Endothelial cell of umbilical vein (primary cell): Measurements from ENCODE around the gene TTC29. TPM values are rescaled to one million over a fixed set of nuclear protein-coding genes. Genes with fewer than 3 reads are reported as not detected.

Source experiments
- BruUV-seq: library from RNA; stranded (reverse); fragments of 400-500 nt; replicated peaks from 2 replicates; lab custom pipeline; 2021; lab: Mats Ljungman, UMichigan
- CTCF ChIA-PET: fragments of 300-600, 350-600 bp; sonication (Branson Sonifier 250); formaldehyde crosslinking; loops from one replicate; lab custom pipeline; 2021; ENCODE audit warnings: antibody characterized with exemption, inconsistent platforms; lab: Charles Lee
- POLR2A ChIA-PET: fragments of 300-600, 350-600 bp; sonication (Branson Sonifier 250); formaldehyde crosslinking; loops from one replicate; lab custom pipeline; 2021; ENCODE audit warnings: antibody characterized with exemption, inconsistent platforms; lab: Charles Lee
- DNase-seq: peaks from one replicate; pipeline ENCODE4 v3.0.0-alpha.2; 2011; ENCODE audit warnings: low read depth, low spot score
- FAIRE-seq: peaks from 2 replicates; lab custom pipeline; 2011; peaks lifted over from hg19 to GRCh38; lab: Jason Lieb, UNC
- H2AFZ ChIP-seq: 2 replicates; pipeline ENCODE4 v1.6.0; 2012; ENCODE audit warnings: low read depth, low read length, control low read depth, inconsistent platforms
- H3K27ac ChIP-seq: 2 replicates; pipeline ENCODE4 v1.5.1; 2011; ENCODE audit warnings: low read depth, mild to moderate bottlenecking, control low read depth, low read length, moderate library complexity; ENCODE audit not compliant: insufficient read depth
- H3K27me3 ChIP-seq, 2 experiments: 2 replicates each; pipeline versions ENCODE4 v1.6.0 to v1.6.1; 2011; ENCODE audit warnings: low read length in 2 of 2, mixed read lengths in 1 of 2; ENCODE audit not compliant: control insufficient read depth in 2 of 2, insufficient read depth in 2 of 2
- H3K36me3 ChIP-seq, 2 experiments: 2 replicates in 1 of 2; 3 replicates in 1 of 2; pipeline ENCODE4 v1.5.1; 2011; ENCODE audit warnings: low read length in 2 of 2, mild to moderate bottlenecking in 1 of 2, moderate library complexity in 1 of 2; ENCODE audit not compliant: control insufficient read depth in 2 of 2, insufficient read depth in 2 of 2; ENCODE audit errors: extremely low read depth in 1 of 2
- H3K4me1 ChIP-seq: 3 replicates; pipeline ENCODE4 v1.5.1; 2011; ENCODE audit warnings: mild to moderate bottlenecking, low read length; ENCODE audit not compliant: control insufficient read depth, insufficient read depth; ENCODE audit errors: extremely low read depth
- H3K4me2 ChIP-seq: 2 replicates; pipeline ENCODE4 v1.6.1; 2011; ENCODE audit warnings: low read length, control low read depth, mixed read lengths; ENCODE audit not compliant: insufficient read depth
- H3K4me3 ChIP-seq, 3 experiments: fragments of 200-600 bp in 1 of 3; sonication (generic), shearing (Covaris generic) in 1 of 3; replicated peaks in 1 of 3; 2 replicates each; pipeline ENCODE4 v1.5.1; 2011 to 2016; ENCODE audit warnings: control low read depth in 3 of 3, low read length in 3 of 3, mild to moderate bottlenecking in 2 of 3, inconsistent platforms in 1 of 3, low read depth in 1 of 3, moderate library complexity in 1 of 3; ENCODE audit not compliant: insufficient read depth in 1 of 3
- H3K79me2 ChIP-seq: 2 replicates; pipeline ENCODE4 v1.6.0; 2012; ENCODE audit warnings: low read length, inconsistent platforms; ENCODE audit not compliant: control insufficient read depth, insufficient read depth
- H3K9ac ChIP-seq: replicated peaks from 2 replicates; pipeline ENCODE3; 2011; ENCODE audit warnings: low read length, control low read depth; ENCODE audit not compliant: insufficient read depth; ENCODE audit errors: extremely low read depth
- H3K9me1 ChIP-seq: replicated peaks from 3 replicates; pipeline ENCODE4 v1.6.0; 2011; ENCODE audit warnings: mild to moderate bottlenecking, low read length; ENCODE audit not compliant: control insufficient read depth, insufficient read depth; ENCODE audit errors: extremely low read depth
- H3K9me3 ChIP-seq: replicated peaks from 2 replicates; pipeline ENCODE4 v1.5.1; 2012; ENCODE audit warnings: low read length, inconsistent platforms; ENCODE audit not compliant: control insufficient read depth, insufficient read depth
- H4K20me1 ChIP-seq: replicated peaks from 2 replicates; pipeline ENCODE3; 2011; ENCODE audit warnings: mild to moderate bottlenecking, low read length; ENCODE audit not compliant: control insufficient read depth, insufficient read depth; ENCODE audit errors: extremely low read depth
- EZH2 ChIP-seq: IDR thresholded peaks from 2 replicates; pipeline ENCODE4 v1.6.1; 2012; ENCODE audit warnings: borderline replicate concordance, low read depth, mild to moderate bottlenecking, moderate library complexity, low read length, inconsistent platforms; ENCODE audit not compliant: severe bottlenecking
- FOS ChIP-seq: IDR thresholded peaks from 2 replicates; pipeline ENCODE4 v1.6.1; 2011; ENCODE audit warnings: mild to moderate bottlenecking, low read length, moderate library complexity, borderline replicate concordance; ENCODE audit not compliant: insufficient read depth
- GATA2 ChIP-seq: IDR thresholded peaks from 2 replicates; pipeline ENCODE4 v1.7.0; 2011; ENCODE audit warnings: low read depth, mild to moderate bottlenecking, moderate library complexity, mixed read lengths, low read length; ENCODE audit not compliant: insufficient read length, insufficient read depth
- JUN ChIP-seq: IDR thresholded peaks from 2 replicates; pipeline ENCODE4 v1.6.1; 2011; ENCODE audit warnings: borderline replicate concordance, low read depth; ENCODE audit not compliant: insufficient read length, insufficient read depth
- MYC ChIP-seq: IDR thresholded peaks from one replicate; pipeline ENCODE4 v1.6.1; 2011; ENCODE audit warnings: mild to moderate bottlenecking, low read depth, low read length
- POLR2A ChIP-seq: IDR thresholded peaks from 2 replicates; pipeline ENCODE4 v1.6.1; 2012; ENCODE audit warnings: low read depth, mild to moderate bottlenecking, control low read depth, low read length
- POLR2AphosphoS5 ChIP-seq: IDR thresholded peaks from 2 replicates; pipeline ENCODE4 v1.6.1; 2012; ENCODE audit warnings: low read depth, mild to moderate bottlenecking, control low read depth, low read length, moderate library complexity; ENCODE audit not compliant: insufficient read depth
- dilution Hi-C: fragments of 300-500 bp; cut with MboI; formaldehyde crosslinking; loops from one replicate; pipeline ENCODE4 v1.15.0; 2019; ENCODE audit warnings: low sequenced_read_pairs; ENCODE audit not compliant: extremely low pct_ligation_motif_present
- intact Hi-C: fragments of 100-400 bp; cut with micrococcal nuclease; formaldehyde crosslinking; loops from one replicate; pipeline ENCODE4 v1.10.0; 2022
- polyA plus RNA-seq, 4 experiments: library from polyadenylated mRNA; depleted of rRNA in 3 of 4; stranded (reverse) in 3 of 4; unstranded in 1 of 4; fragments of >200 nt; gene quantifications; 2 replicates each; pipeline versions ENCODE4 v1.2.1 to v1.2.3, GENCODE V29; 2011 to 2012; ENCODE audit warnings: missing spikeins in 1 of 4
- total RNA-seq: library from RNA; stranded (reverse); gene quantifications from 2 replicates; pipeline ENCODE4 v1.2.3, GENCODE V29; 2021
- TF ChIP-seq, protein P1 (sequence below): IDR thresholded peaks from 2 replicates; pipeline ENCODE4 v1.6.1; 2011; ENCODE audit not compliant: insufficient read depth, insufficient read length
- TF ChIP-seq, protein P2 (sequence below), 2 donors: IDR thresholded peaks; 1 replicate in 1 of 2; 2 replicates in 1 of 2; pipeline ENCODE4 v1.5.1; 2011; ENCODE audit warnings: low read length in 2 of 2, mild to moderate bottlenecking in 2 of 2, moderate library complexity in 2 of 2, control low read depth in 1 of 2, inconsistent platforms in 1 of 2, low read depth in 1 of 2; ENCODE audit not compliant: insufficient read depth in 1 of 2; ENCODE audit errors: extremely low read depth in 1 of 2

The TTC29 gene
- total and polyA plus RNA-seq, 2 donors (not counting 3 experiments of a cell fraction or from before 2014, with no cell fraction given), result not detected

DNA sequence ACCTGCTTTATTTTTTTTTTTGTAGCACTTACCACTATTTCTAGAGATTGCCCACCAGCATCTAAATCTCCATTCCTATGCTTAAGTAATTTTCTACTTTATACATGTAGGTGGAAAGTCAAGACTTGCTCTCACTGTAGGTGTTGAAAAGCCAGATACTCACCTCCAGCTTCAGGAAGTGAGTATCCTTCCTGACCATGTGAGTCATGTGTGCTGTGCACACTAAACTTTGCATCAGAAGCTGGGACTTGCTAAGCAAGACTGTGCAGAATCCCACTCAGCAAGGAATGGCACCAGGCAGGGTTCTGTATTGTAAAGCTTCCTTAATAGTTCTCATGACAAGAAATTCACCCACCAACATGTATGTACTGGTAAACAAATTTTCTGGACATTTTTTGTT, 155.1 kb downstream of the TTC29 start:
- TF ChIP-seq GATA2 (no peak), POLR2AphosphoS5 (no peak), POLR2A (no peak), JUN (no peak), MYC (no peak), FOS (no peak), EZH2 (no peak)
- TF ChIP-seq, protein P1, sequence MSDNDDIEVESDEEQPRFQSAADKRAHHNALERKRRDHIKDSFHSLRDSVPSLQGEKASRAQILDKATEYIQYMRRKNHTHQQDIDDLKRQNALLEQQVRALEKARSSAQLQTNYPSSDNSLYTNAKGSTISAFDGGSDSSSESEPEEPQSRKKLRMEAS, result no peak
- TF ChIP-seq, protein P2, sequence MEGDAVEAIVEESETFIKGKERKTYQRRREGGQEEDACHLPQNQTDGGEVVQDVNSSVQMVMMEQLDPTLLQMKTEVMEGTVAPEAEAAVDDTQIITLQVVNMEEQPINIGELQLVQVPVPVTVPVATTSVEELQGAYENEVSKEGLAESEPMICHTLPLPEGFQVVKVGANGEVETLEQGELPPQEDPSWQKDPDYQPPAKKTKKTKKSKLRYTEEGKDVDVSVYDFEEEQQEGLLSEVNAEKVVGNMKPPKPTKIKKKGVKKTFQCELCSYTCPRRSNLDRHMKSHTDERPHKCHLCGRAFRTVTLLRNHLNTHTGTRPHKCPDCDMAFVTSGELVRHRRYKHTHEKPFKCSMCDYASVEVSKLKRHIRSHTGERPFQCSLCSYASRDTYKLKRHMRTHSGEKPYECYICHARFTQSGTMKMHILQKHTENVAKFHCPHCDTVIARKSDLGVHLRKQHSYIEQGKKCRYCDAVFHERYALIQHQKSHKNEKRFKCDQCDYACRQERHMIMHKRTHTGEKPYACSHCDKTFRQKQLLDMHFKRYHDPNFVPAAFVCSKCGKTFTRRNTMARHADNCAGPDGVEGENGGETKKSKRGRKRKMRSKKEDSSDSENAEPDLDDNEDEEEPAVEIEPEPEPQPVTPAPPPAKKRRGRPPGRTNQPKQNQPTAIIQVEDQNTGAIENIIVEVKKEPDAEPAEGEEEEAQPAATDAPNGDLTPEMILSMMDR (IDR thresholded peaks at IDR 0.05; ENCODE audit: extremely low read depth in 1 of 2, insufficient read depth in 1 of 2, low read depth in 1 of 2, low read length in 2 of 2), result no peak
- dilution Hi-C loops (no loop called here), intact Hi-C loops (no loop called here)
- Histone ChIP-seq H3K4me2 (no peak overlapping the region), H3K9me1 (no peaks in the 10 kb centered on the region), H3K4me1 (no peaks in the 10 kb centered on the region), H4K20me1 (no peaks in the 10 kb centered on the region), H3K27me3 (peaks cover 0 to 3% of the 10 kb centered on the region in 2 experiments), H3K27ac (no peak overlapping the region), H3K4me3 (no peak overlapping the region), H3K9ac (no peak overlapping the region), H3K79me2 (no peaks in the 10 kb centered on the region), H2AFZ (no peak overlapping the region), H3K36me3 (no peaks in the 10 kb centered on the region), H3K9me3 (no peaks in the 10 kb centered on the region)
- ChIA-PET CTCF (no interaction called here), POLR2A (no interaction called here)
- FAIRE-seq, result no peak
- no TSS peak for BruUV-seq
- DNase-seq, result no peak
